Measurements from ENCODE around the gene RAPGEF6. TPM values are rescaled to one million over a fixed set of nuclear protein-coding genes. Genes with fewer than 3 reads are reported as not detected.

Gene RAPGEF6
- total RNA-seq, 1 experiment from 2014 or later, result 50.7 TPM

DNA sequence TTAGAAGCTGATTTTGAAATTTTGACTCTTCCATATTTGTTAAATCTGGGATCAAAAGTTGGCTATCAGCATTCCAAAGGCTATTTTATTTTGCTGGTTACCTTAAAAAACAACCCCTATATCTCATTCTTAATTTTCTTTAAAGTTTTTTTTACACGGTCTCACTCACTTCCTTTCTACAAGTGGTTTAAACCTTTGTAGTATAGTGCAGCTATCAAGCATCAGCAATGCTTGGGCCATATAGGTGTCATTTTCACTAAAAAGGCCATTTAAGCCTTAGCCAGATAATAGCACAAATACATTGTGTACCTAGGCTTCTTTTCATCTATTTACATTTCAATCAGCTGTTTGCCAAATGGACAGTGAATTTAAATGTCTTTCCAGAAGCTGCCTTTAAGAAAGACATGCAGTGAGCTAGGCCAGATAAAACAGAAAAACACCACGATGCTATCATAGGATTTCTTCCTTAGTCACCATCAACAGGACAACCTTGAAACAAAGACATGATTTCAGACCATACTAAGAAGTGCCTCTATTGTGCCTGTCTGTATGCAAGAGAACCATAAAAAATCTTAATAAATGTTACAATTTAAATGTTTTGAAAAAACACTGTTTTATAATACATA is 104.2 kb downstream of the RAPGEF6 start:
- Histone ChIP-seq H3K27ac (ENCODE audit: low read length) (peak overlapping the region; percentile 29), H3K4me2 (ENCODE audit: low read depth, low read length, poor library complexity, severe bottlenecking) (no peak overlapping the region), H3K27me3 (ENCODE audit: low read length) (no peaks in the 10 kb centered on the region), H3K9ac (ENCODE audit: low read length) (no peak overlapping the region), H4K20me1 (ENCODE audit: insufficient read depth, low read depth, low read length) (no peaks in the 10 kb centered on the region), H2AFZ (ENCODE audit: low read length) (no peak overlapping the region), H3K9me2 (replicated peaks; ENCODE audit: insufficient read depth, low read length) (no peaks in the 10 kb centered on the region), H3K4me1 (ENCODE audit: low read length) (peaks cover 73% of the 10 kb centered on the region), H3K4me3 (ENCODE audit: low read length) (no peak overlapping the region), H3K9me3 (ENCODE audit: low read length) (no peaks in the 10 kb centered on the region), H3K79me2 (ENCODE audit: low read length) (peaks cover 85% of the 10 kb centered on the region), H3K36me3 (ENCODE audit: insufficient read depth, low read length) (peaks cover 3% of the 10 kb centered on the region; the same call in 1 of the 2 replicates)
- DNase-seq, result no peak

DNA sequence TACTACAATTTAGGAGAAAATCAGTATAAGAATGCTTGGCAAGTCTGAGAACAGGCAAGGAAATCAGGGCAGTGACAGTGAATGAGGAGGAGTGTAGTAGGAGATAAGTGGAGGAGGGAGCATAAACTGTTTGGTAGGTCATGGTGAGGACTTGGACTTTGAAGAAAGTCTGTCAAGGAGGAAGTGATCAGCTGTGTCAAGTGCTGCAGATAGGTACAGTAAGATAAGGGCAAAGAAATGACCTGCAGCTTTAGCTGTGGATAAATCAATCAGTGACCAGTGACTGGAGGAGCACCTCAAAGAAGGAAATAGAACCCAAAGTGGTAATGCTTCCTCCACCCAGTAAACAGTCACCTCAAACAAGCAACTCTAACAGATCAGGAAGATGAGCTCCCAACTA is 106.3 kb downstream of the RAPGEF6 start:
- H3K9me3 ChIP-seq (ENCODE audit: low read length), result no peaks in the 10 kb centered on the region
- H3K79me2 ChIP-seq (ENCODE audit: low read length), result peaks cover 84% of the 10 kb centered on the region
- H3K4me1 ChIP-seq (ENCODE audit: low read length), result peaks cover 57% of the 10 kb centered on the region
- no peak for DNase-seq
- H3K4me2 ChIP-seq (ENCODE audit: low read depth, low read length, poor library complexity, severe bottlenecking), result no peak overlapping the region
- H3K27me3 ChIP-seq (ENCODE audit: low read length), result no peaks in the 10 kb centered on the region
- no peak overlapping the region for H2AFZ ChIP-seq (ENCODE audit: low read length)
- no peak overlapping the region for H3K9ac ChIP-seq (ENCODE audit: low read length)
- no peak overlapping the region for H3K4me3 ChIP-seq (ENCODE audit: low read length)
- H3K27ac ChIP-seq (ENCODE audit: low read length), result no peak overlapping the region
- H4K20me1 ChIP-seq (ENCODE audit: insufficient read depth, low read depth, low read length), result no peaks in the 10 kb centered on the region
- no peaks in the 10 kb centered on the region for H3K9me2 ChIP-seq (replicated peaks; ENCODE audit: insufficient read depth, low read length)
- peaks cover 3% of the 10 kb centered on the region; the same call in 1 of the 2 replicates for H3K36me3 ChIP-seq (ENCODE audit: insufficient read depth, low read length)

DNA sequence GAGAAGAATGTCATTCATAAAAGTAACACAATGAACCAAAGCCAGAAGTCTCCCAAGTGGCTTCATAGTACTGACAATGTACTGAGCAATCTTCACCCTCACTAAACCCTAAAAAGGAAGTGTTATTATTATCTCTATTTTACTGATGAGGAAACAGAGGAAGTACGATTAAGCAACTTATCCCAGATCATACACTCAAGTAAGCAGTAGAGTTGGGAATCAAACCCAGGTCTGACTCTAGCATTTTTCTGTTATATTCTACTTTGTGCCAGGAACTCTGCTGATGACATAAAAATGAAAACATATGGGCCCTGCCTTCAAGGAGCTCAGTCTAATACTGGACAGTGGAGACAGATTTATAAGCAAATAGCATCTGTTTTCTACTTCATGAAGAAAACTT is 109.2 kb downstream of the RAPGEF6 start:
- Histone ChIP-seq H3K9me2 (replicated peaks; ENCODE audit: insufficient read depth, low read length) (no peaks in the 10 kb centered on the region), H3K79me2 (ENCODE audit: low read length) (peaks cover 82% of the 10 kb centered on the region), H3K9ac (ENCODE audit: low read length) (no peak overlapping the region), H3K4me3 (ENCODE audit: low read length) (no peak overlapping the region), H3K27ac (ENCODE audit: low read length) (peak overlapping the region; percentile 40), H3K27me3 (ENCODE audit: low read length) (no peaks in the 10 kb centered on the region), H3K9me3 (ENCODE audit: low read length) (no peaks in the 10 kb centered on the region), H3K36me3 (ENCODE audit: insufficient read depth, low read length) (peaks cover 11% of the 10 kb centered on the region), H3K4me1 (ENCODE audit: low read length) (peaks cover 28% of the 10 kb centered on the region), H2AFZ (ENCODE audit: low read length) (no peak overlapping the region), H4K20me1 (ENCODE audit: insufficient read depth, low read depth, low read length) (no peaks in the 10 kb centered on the region), H3K4me2 (ENCODE audit: low read depth, low read length, poor library complexity, severe bottlenecking) (peak overlapping the region; percentile 25)
- no peak for DNase-seq

DNA sequence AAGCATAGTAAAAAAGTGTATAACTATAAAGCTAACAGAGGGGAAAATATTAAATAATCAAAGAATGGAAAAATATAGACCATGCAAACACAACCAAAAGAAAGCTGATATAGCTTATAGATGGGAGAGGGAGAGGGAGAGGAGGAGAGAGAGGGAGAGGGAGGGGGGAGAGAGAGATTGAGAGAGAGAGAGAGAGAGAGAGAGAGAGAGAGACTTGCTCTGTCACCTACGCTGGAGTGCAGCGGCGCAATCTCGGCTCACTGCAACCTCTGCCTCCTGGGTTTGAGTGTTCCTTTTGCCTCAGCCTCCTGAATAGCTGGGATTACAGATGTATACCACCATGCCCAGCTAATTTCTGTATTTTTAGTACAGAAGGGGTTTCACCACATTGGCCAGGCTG is 110.6 kb downstream of the RAPGEF6 start:
- Histone ChIP-seq H3K36me3 (ENCODE audit: insufficient read depth, low read length) (peaks cover 23% of the 10 kb centered on the region), H2AFZ (ENCODE audit: low read length) (no peak overlapping the region), H4K20me1 (ENCODE audit: insufficient read depth, low read depth, low read length) (no peaks in the 10 kb centered on the region), H3K79me2 (ENCODE audit: low read length) (peaks cover 86% of the 10 kb centered on the region), H3K4me1 (ENCODE audit: low read length) (peaks cover 28% of the 10 kb centered on the region), H3K4me2 (ENCODE audit: low read depth, low read length, poor library complexity, severe bottlenecking) (no peak overlapping the region), H3K9me2 (replicated peaks; ENCODE audit: insufficient read depth, low read length) (no peaks in the 10 kb centered on the region), H3K9me3 (ENCODE audit: low read length) (no peaks in the 10 kb centered on the region), H3K27me3 (ENCODE audit: low read length) (no peaks in the 10 kb centered on the region), H3K27ac (ENCODE audit: low read length) (no peak overlapping the region), H3K9ac (ENCODE audit: low read length) (no peak overlapping the region), H3K4me3 (ENCODE audit: low read length) (no peak overlapping the region)
- DNase-seq, result no peak

DNA sequence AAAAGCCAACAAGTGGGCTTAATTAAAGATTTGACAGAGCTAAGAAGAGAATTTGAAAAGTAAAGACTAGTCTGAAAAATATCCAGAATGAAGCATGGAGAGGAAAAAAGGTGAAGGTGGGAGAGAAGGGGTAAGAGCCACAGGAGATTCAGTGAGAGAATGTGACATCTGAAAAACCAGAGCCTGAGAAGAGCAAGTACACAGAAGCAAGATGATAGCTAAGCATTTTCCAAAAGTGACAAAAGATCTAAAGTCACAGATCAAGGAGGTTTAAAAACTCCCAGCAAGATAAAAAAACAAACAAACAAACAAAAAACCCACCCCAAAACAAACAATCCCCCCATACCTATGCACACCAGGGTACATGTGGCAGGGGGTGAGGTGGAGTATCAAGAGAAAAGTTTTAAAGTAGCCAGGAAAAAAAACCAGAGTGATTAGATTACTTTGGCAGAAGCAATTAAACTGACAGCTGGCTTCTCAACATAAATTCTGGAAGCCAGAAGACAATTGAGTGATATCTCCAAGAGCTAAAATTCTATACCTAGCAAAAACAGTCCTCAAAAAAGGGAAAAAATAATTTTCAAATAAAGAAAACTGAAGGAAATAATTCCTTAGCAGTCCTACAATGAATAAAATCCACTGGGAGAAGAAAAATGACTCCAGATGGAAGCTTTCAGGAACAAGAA is 111.4 kb downstream of the RAPGEF6 start:
- Histone ChIP-seq H3K27me3 (ENCODE audit: low read length) (no peaks in the 10 kb centered on the region), H3K9me2 (replicated peaks; ENCODE audit: insufficient read depth, low read length) (no peaks in the 10 kb centered on the region), H3K4me2 (ENCODE audit: low read depth, low read length, poor library complexity, severe bottlenecking) (no peak overlapping the region), H3K36me3 (ENCODE audit: insufficient read depth, low read length) (peaks cover 23% of the 10 kb centered on the region), H3K27ac (ENCODE audit: low read length) (no peak overlapping the region), H3K4me3 (ENCODE audit: low read length) (no peak overlapping the region), H3K79me2 (ENCODE audit: low read length) (peaks cover 88% of the 10 kb centered on the region), H2AFZ (ENCODE audit: low read length) (no peak overlapping the region), H3K9ac (ENCODE audit: low read length) (no peak overlapping the region), H4K20me1 (ENCODE audit: insufficient read depth, low read depth, low read length) (no peaks in the 10 kb centered on the region), H3K4me1 (ENCODE audit: low read length) (peaks cover 26% of the 10 kb centered on the region), H3K9me3 (ENCODE audit: low read length) (no peaks in the 10 kb centered on the region)
- DNase-seq, result no peak

DNA sequence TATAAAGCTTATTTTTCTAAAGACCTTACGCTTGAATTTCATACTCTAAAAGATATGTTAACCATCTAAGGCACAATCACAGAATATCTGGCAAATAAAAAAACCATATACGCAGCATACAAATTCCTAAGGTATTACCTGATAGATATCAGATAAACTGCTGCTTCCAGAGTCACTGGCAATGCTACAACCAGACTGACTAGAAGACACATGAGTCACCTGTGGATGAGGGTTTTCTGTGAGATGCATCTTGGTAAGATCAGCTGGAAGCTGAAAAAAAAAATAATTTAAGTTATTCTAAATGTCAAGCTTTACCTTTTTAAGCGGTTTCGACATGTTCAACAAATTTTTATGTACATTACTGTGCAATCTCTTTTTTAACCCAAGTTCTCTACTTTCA is 113.8 kb downstream of the RAPGEF6 start:
- no peaks in the 10 kb centered on the region for H3K9me2 ChIP-seq (replicated peaks; ENCODE audit: insufficient read depth, low read length)
- H2AFZ ChIP-seq (ENCODE audit: low read length), result no peak overlapping the region
- H3K4me1 ChIP-seq (ENCODE audit: low read length), result peaks cover 10% of the 10 kb centered on the region
- no peak for DNase-seq
- H3K36me3 ChIP-seq (ENCODE audit: insufficient read depth, low read length), result peaks cover 23% of the 10 kb centered on the region
- H3K9me3 ChIP-seq (ENCODE audit: low read length), result no peaks in the 10 kb centered on the region
- H3K27me3 ChIP-seq (ENCODE audit: low read length), result no peaks in the 10 kb centered on the region
- no peaks in the 10 kb centered on the region for H4K20me1 ChIP-seq (ENCODE audit: insufficient read depth, low read depth, low read length)
- peaks cover 82% of the 10 kb centered on the region for H3K79me2 ChIP-seq (ENCODE audit: low read length)
- no peak overlapping the region for H3K4me3 ChIP-seq (ENCODE audit: low read length)
- no peak overlapping the region for H3K4me2 ChIP-seq (ENCODE audit: low read depth, low read length, poor library complexity, severe bottlenecking)
- no peak overlapping the region for H3K27ac ChIP-seq (ENCODE audit: low read length)
- H3K9ac ChIP-seq (ENCODE audit: low read length), result no peak overlapping the region

DNA sequence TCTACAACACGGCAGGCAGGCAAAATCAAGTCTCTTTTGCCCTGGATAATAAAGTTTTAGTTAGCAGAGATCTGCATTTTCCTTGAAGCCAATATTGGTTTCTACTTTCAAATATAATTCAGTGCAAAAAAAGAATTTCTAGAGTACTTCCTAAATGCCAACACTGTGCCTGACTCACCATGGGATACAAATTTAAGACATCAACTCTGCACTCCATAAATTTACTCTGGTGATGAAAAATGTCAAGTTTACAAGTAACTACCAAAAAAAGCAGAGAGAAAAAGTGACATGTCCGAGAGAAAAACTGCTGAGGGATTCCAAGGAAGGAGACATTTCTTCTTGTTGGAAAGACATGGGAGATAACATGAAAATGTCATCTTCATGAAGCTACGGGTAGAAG is 119.7 kb downstream of the RAPGEF6 start:
- Histone ChIP-seq H3K4me2 (ENCODE audit: low read depth, low read length, poor library complexity, severe bottlenecking) (no peak overlapping the region), H3K4me1 (ENCODE audit: low read length) (peaks cover 11% of the 10 kb centered on the region), H3K9me3 (ENCODE audit: low read length) (no peaks in the 10 kb centered on the region), H4K20me1 (ENCODE audit: insufficient read depth, low read depth, low read length) (no peaks in the 10 kb centered on the region), H3K36me3 (ENCODE audit: insufficient read depth, low read length) (peaks cover 11% of the 10 kb centered on the region; the same call in 1 of the 2 replicates), H3K79me2 (ENCODE audit: low read length) (peaks cover 70% of the 10 kb centered on the region), H3K4me3 (ENCODE audit: low read length) (no peak overlapping the region), H3K27me3 (ENCODE audit: low read length) (no peaks in the 10 kb centered on the region), H2AFZ (ENCODE audit: low read length) (no peak overlapping the region), H3K27ac (ENCODE audit: low read length) (no peak overlapping the region), H3K9ac (ENCODE audit: low read length) (no peak overlapping the region), H3K9me2 (replicated peaks; ENCODE audit: insufficient read depth, low read length) (no peaks in the 10 kb centered on the region)
- no peak for DNase-seq

DNA sequence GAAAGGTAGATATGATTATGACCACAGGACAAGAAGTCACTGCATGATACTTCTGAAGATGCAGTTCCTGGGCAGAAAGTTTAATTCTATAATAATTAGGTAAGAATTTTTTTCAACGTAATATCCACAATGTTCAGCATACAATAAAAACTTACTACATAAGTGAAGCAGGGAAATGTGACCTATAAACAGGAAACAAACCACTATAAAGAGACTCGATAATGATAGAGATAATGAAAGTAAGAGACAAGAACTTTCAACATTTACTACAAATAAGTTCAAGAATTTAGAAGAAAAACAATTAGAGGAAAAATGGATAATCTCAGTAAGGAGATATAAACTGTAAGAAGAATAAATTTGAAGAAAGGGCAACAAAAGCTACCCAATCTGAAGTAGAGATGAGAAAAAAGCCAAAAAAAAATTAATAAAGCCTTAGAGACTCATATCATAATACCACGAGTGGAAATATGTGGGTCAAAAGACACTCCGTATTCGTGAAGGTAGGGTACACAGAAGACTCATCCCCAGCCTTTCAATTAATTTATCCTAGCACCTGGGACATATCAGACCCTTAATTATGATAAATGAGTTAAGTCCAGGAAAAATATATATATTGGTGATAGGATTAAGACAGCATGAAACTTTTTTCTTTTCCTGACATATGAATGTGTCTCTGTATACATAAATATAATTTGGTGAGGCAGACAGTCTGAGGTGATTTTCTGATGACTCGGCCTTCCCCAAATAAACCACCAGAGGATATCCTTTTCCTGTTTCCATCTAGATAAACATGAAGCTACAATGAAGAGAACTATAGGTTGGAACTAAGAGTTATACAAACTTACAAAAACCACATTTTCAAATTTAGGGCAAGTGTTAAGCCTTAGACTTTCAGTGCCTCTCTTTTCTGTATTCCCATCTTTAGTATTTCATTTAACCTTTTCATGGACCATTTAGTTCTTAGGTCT is 120.4 kb downstream of the RAPGEF6 start:
- peaks cover 71% of the 10 kb centered on the region for H3K79me2 ChIP-seq (ENCODE audit: low read length)
- no peaks in the 10 kb centered on the region for H3K27me3 ChIP-seq (ENCODE audit: low read length)
- DNase-seq, result no peak
- H4K20me1 ChIP-seq (ENCODE audit: insufficient read depth, low read depth, low read length), result no peaks in the 10 kb centered on the region
- H3K9ac ChIP-seq (ENCODE audit: low read length), result no peak overlapping the region
- H2AFZ ChIP-seq (ENCODE audit: low read length), result no peak overlapping the region
- H3K9me3 ChIP-seq (ENCODE audit: low read length), result no peaks in the 10 kb centered on the region
- H3K36me3 ChIP-seq (ENCODE audit: insufficient read depth, low read length), result peaks cover 13% of the 10 kb centered on the region; the same call in 1 of the 2 replicates
- H3K9me2 ChIP-seq (replicated peaks; ENCODE audit: insufficient read depth, low read length), result no peaks in the 10 kb centered on the region
- no peak overlapping the region for H3K4me3 ChIP-seq (ENCODE audit: low read length)
- H3K4me2 ChIP-seq (ENCODE audit: low read depth, low read length, poor library complexity, severe bottlenecking), result no peak overlapping the region
- no peak overlapping the region for H3K27ac ChIP-seq (ENCODE audit: low read length)
- peaks cover 19% of the 10 kb centered on the region for H3K4me1 ChIP-seq (ENCODE audit: low read length)
